HG03565 (cell line): Measurements from ENCODE around the gene FBLIM1.

Experiments
- ATAC-seq: cut with Tn5 transposase; IDR thresholded peaks from one replicate; pipeline ENCODE4 v1.9.1; 2021; ENCODE audit warnings: mild to moderate bottlenecking, moderate library complexity; ENCODE audit not compliant: unreplicated experiment

FBLIM1 gene, protein sequence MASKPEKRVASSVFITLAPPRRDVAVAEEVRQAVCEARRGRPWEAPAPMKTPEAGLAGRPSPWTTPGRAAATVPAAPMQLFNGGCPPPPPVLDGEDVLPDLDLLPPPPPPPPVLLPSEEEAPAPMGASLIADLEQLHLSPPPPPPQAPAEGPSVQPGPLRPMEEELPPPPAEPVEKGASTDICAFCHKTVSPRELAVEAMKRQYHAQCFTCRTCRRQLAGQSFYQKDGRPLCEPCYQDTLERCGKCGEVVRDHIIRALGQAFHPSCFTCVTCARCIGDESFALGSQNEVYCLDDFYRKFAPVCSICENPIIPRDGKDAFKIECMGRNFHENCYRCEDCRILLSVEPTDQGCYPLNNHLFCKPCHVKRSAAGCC

DNA sequence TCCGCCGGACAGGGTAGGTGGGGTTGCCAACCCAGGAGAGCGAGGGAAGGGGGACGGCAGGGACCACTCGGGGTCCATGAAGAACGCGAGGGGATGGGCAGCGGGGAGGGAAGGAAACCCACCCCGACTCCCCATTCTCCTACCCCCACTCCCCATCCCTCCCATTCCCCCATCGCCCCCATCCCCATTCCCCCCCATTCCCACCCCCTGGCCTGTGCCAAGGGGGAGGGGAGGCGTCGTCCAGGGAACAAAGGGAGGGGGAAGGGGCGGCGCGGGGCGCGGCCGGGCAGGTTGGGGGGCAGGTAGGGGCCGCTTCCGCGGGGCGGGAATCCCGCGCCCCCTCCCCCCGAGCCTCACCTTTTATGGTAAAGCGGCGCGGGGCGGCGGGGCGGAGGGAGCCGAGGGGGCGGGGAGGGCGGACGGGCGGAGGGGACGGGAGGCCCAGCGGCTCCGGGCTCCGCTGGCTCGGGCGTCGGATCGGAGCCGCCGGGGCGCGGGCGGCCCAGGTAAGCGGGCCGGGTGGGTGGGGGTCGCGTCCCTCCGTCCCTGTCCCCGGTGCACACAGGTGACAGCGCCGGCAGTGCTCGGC is at the start of gene FBLIM1:
Gene FBLIM1 (plus strand): TSS at position 453 of the 589 bp plus-strand sequence. CDS start 6,189 bp downstream, outside the sequence.
- ATAC-seq: no peak

DNA sequence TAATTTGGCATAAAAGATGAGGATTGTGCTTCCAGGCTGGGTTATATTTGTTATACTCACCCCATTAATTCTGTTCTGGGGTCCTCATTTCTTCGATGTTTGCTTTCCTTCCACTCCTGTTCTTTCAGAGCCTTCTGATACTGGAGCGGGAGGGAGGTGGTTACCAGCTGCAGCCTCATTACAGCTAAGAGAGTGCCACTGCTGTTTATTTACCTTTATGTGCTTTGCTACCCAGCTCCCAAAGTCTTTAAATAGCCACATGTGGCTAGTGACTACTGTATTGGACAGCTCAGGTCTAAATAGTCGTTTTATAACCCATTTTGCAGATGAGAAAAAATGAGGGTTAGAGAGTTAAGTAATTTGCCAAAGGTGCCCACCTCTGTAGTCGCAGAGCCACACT is 49.4 kb upstream of the FBLIM1 start:
- ATAC-seq: no peak

DNA sequence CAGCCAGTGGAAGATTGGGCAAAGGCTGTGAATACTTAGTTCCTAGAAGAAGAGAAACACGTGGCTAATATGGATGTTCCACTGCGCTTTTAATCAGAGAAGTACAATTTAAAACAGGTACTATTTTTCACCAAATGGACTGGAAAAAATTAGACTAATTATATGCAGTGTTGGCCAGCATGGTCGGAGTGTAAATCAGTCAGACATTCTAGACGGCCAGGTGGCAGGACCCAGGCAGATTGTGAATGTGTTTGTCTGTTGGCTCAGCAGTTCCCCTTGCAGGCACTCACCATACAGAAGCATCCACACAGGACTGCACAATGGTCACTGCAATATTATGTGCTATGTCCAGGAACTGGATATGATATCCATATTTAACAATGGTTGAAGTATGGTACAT is 46.4 kb upstream of the FBLIM1 start:
- no peak for ATAC-seq

DNA sequence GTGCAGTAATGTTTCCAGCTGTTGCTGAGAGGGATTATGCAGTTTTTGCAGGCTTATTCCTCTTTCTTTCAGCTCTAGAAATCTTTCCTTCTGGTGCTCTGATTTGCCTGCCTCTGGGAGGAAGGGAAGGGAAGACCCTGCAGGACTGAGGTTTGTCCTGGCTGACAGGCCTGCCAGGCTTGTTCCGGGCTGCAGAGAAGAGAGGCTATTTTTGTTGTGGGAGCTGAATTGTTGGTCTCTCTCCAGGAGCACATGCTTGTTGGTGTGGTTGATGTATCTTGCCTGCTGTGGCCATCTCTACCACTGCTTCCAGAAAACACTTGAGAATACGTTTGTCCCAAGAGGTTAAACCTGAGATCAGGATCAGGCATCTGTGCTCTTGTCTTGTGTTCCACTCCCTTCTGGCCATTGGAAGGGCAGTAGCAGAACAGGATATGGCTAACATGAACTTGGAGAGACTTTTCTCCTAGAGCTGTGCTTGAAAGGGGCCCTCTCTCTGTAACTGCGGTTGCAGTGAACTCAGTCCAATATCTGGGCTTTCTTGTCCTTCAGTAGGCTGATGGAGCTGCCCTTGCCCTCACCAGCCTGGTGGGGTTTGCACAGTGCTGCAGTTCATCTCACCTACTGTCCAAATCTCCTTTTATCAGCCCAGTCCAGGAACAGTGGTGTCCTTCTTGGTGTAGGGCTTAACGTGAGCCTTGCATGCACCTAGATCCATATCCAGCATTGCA is 44.0 kb upstream of the FBLIM1 start:
- no peak for ATAC-seq

- ATAC-seq: no peak
Measured at GRCh38 chr1:15717418-15718125, 41.0 kb upstream of the FBLIM1 start.

DNA sequence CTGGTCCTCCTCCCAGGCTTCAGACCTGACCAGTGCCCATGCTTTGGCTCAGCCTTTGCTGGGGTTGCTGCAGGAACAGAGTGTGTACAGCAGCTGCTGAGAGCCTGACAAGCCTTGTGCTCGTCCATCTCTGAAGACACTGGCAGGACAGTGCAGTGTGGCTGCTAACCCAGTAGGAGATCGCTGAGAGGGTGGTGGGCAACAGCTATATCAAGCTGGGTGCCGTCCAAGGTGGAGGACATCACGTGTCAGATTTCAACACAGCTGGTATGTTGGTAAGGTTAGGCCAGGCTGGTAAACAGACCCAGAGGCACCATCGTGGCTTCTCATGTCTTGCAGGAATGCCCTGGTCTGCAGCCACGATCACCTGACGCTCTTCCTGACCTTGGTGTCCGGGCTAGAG is 40.4 kb upstream of the FBLIM1 start:
- ATAC-seq: no peak

- no peak for ATAC-seq
Measured at GRCh38 chr1:15719381-15720120, 39.0 kb upstream of the FBLIM1 start.

DNA sequence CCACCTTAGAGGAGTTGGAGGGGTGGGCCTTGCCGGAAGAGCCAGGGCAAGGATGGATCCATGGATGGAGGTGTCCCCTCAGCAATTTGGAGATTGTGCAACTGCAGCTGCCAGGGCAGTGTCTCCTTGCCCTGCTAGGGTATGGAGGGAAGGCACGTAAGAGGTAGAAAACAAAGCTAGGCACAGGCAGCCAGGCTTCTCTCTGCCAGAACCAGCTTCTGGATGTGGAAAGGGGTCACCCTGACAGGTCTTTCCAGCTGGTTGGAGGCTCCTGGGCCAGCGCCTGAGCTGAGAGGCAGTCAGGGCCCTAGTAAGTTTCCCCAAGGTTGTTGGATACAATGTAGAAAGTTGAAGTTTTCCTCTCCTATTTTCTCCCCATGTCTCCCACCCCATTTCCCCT is 37.7 kb upstream of the FBLIM1 start:
- ATAC-seq: no peak

- ATAC-seq: no peak
Measured at GRCh38 chr1:15722411-15722810, 36.2 kb upstream of the FBLIM1 start.

GRCh38 chr1:15722836-15723532 is 35.6 kb upstream of the FBLIM1 start:
- no peak for ATAC-seq

DNA sequence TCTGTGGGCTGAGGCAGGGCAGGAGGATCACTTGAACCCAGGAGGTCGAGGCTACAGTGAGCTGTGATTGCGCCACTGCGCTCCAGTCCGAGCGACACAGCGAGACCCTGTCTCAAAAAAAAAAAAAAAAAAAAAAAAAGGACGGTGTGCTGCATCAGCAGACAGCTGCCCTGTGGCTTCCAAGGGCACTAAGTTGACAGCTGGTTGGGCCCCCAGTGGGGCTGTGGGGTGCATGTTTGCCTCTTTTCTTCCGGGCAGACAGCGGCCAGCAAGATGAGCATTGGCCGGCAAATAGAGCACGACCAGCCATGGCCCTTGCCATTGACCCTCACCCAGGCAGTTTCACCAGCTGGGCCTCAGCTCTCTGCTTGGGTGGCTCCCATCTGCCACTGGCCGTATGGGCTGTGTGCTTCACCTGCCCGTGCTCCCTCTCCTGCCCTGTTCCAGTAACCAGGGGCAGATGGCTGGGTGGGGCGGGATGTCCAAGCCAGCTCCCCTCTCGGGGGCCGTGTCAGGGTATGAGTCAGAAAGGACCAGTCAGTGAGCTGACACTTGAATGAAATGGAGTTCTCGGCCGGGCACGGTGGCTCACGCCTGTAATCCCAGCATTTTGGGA is 34.9 kb upstream of the FBLIM1 start:
- no peak for ATAC-seq

DNA sequence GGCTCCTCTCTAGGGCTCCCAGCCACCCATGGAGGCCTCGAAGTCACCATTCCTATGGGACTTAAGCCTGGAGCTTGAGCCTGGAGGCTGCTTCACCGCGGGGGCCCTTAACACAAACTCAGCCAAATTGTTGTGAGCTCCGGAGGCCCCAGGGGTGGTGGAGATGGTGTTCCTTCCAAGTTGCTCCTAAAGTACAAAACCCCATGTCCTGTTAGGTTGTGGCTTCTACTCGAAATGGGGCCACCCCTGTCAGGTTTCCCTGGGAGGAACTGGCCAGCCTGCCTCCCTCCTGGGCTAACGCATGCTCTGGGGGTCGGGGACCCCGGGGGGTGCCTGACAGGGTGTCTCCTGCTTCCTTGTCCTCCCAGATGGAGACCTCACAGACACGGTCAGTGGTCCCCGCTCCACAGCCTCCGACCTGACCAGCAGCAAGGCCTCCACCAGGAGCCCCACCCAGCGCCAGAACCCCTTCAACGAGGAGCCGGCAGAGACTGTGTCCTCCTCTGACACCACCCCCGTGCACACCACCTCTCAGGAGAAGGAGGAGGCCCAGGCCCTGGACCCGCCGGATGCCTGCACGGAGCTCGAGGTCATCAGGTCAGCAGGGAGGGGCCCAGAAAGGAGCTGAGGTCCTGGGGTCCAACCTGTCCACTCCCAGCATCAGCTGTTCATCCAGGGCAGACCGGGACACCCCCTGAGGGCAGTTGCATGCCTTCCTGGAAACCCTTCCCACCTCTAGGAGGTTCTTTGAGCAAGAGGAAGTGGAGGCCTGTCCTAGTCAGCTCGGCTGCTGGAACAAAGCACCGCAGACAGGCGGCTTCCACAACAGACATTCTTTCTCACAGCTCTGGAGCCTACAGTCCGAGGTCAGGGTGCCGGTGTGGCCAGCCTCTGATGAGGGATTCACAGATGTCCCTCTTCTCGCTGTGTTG is 33.4 kb upstream of the FBLIM1 start:
- ATAC-seq: no peak

DNA sequence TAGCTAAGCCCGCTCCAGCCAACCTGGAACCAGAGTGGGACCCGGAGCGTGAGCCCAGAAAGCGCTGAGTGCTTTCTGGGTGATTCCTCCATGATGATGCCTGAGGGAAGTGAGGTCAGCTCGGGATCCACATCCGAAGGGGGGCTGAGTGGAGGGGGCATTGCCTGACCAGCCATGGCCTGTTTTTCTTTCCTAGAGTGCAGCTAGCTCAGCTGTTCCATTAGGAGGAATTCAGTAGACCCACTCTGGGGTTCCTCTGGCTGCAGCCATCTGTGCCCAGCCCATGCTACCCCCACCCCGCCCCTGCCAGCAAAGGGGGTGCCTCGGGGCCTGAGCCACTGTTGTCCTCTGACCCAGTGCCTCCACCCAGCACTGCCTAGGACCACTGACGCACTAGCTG is 32.1 kb upstream of the FBLIM1 start:
- no peak for ATAC-seq

- ATAC-seq: no peak
Measured at GRCh38 chr1:15727021-15727420, 31.6 kb upstream of the FBLIM1 start.

GRCh38 chr1:15727424-15727823 is 31.2 kb upstream of the FBLIM1 start:
- ATAC-seq: no peak

DNA sequence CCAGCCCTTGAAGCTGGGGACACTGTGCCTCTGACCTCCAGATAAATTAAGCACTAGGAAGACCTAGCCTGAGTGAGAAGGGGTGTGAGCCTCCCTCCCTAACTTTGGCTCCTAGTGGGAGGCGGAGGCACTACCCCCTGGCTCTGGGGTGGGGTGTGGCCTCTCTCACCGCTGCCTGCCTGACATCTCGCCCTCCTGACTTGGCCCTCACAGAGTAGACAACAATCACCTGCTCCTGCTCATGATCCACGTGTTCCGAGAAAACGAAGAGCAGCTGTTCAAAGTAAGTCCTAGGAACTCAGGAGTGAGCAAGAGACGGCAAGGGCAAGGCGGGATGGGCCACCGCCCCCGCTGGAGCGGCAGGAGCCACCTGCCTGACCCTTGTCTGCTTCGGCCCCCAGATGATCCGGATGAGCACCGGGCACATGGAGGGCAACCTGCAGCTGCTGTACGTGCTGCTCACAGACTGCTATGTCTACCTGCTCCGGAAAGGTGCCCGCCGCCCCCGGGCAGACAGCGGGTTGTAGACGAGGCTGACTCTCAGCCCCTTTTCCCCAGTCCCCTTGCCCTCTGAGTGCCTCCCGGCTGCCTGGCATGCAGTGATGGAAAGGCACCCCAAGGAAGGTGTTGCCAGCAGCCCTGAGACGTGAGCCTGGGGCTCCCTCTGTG is 30.6 kb upstream of the FBLIM1 start:
- ATAC-seq: no peak

DNA sequence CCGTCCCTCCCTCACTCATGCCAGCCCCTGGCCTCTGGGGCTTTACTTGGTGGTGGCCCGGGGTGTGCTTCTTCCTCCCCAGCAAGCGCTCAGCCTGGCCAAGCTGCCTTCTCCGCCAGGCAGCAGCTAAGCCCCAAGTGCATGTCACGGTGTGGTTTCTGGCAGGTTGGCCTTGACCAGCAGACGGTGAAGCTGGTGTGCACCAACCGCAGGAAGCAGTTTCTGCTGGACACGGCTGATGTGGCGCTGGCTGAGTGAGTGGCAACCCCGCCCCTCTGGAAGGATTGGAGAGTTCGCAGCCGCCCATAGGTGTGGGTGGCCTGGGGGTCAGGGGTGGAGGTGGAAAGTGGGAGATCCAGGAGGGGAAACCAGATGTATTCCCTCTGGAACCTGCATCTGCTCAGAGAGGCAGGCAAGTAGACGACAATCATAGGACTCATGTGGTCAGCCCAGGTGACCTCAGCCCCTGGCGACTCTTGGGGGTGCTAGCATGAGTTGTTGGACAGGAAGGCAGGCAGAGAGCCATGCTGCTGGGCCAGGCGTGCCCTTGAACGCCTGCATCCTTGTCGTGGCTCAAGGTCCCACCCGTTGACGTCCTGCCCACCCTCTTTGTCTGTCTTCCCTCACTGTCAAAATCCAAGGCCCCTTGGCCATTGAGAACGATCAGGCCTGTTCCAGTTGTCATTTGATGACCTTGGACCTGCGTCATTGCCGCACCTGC is 29.5 kb upstream of the FBLIM1 start:
- no peak for ATAC-seq
